GM21367 (cell line): ENCODE data around the gene C5orf46.
"Not testable (repeated sequence)": the region's sequence is repeated elsewhere in the genome, so short reads cannot be mapped to it uniquely, and the experiment has no call there.

Source experiments
- ATAC-seq: cut with Tn5 transposase; IDR thresholded peaks from one replicate; pipeline ENCODE4 v1.9.1; 2021; ENCODE audit not compliant: unreplicated experiment

Gene C5orf46

DNA sequence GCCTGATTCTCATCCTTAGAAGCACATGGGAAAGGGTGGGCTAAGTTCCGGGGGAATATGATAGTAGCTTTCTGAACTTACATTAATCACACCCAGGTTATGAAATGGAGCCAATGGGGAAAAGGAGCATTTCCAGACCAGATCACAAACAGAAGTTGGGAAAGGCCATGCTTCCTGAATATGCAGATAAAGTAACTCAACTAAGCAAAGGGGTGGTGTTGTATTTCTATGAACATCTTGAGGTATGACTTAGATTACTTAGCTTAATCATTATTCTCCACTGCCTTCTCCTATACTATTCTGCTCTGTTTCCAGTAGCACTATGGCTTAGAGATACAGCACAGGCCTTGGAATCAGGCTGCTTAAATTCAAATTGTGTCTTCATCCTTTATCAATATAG lies 10.5 kb downstream of the C5orf46 start:
- ATAC-seq, result no peak

DNA sequence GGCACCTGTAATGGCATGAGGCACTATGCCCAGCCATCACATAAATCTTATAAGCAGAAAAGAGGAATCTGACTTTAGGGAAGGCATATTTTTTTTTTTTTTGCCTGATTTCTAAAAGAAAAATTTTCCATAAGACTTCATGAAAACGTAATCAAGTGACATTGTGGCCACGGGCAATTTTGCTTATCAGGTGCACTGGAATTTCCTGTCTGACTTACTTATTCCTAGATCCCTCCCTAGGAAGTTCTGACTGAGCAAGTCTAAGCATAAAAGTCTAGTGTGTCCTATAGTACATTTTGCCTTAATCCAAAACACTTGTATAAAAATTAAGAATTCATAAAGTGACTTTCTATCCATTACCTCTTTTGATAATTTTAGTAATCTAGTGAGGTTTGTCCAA lies 12.5 kb downstream of the C5orf46 start:
- no peak for ATAC-seq

DNA sequence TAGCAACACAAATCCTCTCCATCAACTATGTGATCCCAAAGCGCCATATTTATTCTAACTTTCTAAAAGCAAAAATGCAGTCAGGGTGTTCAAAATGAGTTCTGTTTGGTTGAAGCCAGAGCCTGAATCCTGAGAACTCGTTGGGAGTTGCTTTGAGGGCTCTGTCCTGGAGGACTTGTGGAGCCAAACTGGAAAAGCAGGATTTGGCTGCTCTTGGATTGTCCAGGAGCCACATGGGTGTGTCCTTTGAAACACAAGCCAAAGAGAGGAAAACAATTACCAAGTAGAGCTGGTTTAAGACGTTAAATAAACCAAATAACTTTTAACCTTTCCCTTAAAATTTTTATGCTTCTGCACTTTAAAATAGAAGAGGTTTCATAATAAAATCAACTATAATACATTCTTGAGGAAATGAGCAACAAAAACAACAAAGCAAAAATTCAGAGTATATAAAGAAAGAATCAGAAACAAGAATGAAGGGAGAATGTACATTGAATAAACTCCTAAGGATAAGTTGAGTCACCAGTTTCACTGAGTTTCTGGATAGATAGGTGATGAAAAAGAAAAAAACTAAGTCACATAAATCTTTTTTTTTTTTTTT lies 13.5 kb downstream of the C5orf46 start:
- no peak for ATAC-seq

DNA sequence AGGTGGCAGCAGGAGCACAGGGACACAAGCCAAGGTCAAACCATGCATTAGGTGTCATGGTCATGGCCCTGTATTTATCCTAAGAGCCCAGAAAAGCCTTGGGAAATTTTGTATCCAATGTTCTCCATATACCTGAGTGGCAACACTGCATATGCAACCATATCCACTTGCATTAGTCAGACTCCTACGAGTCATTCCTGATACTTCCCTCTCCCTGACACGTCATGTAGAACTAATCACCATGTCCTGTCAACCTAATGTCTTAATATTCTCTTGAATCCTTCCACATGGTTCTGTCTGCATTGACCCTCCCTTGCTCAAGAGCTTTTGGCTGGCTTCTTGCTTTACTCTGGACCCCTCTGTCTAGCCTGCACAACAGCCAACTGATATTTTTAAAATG lies 18.4 kb downstream of the C5orf46 start:
- no peak for ATAC-seq

DNA sequence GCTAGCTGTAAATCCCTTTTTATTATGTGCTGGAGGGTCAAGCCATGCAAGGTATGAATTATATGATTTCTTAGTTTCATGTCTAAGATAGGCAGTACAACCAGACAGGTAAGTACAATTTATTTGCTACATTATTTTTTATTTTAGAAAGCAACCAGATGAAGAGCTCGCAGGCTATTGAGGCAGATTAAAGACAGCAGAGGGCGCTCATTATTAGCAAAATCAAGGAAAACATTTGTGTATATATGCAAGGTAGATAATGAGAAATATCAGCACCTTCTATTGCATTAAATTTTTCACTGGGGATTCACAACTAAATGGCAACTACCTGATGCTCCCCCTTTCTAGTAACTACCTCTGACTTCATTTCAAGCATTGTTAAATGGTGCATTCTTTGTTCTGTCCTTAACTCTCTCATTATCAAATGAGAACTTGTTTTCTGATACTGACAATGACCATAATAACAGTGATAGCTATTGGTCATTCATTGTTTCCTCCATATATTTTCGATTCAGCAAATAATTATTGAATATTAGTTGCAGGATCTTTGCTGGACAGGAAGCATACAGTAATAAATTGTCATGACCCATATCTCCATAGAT lies 19.2 kb downstream of the C5orf46 start:
- ATAC-seq, result no peak

DNA sequence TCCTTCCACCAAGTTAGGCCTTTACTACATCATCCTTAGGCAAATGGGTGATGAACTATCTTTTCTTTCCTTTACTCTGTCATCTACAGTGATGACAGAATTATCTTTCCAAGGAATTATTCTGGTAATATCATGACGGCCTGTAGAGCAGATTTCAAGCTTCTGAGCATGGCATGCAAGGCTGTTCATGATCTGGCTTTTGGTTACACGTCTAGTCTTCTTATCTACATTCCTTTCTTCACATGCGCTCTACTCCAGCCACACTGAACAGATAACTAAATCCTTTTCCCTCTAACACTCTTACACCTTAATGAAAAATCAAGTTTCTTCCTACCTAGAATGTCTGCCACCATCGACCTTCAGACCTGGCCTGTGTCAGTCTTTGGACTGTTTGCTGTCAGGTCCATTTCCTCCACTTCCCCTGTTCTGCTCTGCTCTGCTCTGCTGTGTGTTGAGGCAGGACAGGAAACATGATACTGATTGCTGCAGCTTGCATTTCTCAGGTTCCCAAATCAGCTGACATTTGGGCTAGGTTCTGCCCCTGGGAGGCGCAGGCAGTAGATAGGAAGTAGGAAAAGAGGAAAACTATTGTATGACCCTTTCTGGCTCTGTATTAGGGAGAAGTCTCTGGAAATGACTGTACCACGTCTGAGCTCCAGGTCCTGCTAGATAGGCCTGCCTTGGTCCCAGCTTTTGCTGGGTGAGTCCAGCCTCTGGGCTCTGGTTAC lies 23.6 kb downstream of the C5orf46 start:
- no peak for ATAC-seq

DNA sequence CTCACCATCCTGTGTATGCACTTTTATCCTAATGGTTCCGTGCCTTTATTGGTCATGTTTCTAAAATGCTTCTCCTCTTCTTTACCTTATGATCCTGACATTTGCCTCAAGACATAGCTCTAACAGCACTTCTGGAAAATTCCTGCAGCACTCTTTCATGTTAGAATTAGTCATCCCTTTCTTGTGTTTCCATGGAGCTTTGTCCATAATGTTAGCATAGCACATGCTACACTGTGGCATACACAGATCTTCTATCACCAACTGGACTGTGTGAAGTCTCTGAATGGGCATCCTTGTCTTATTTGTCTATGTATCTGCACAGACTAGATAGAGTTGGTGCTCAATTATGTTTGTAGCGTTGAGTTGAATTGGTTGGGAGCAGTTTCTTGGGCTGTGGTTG lies 25.9 kb downstream of the C5orf46 start:
- ATAC-seq, result no peak

DNA sequence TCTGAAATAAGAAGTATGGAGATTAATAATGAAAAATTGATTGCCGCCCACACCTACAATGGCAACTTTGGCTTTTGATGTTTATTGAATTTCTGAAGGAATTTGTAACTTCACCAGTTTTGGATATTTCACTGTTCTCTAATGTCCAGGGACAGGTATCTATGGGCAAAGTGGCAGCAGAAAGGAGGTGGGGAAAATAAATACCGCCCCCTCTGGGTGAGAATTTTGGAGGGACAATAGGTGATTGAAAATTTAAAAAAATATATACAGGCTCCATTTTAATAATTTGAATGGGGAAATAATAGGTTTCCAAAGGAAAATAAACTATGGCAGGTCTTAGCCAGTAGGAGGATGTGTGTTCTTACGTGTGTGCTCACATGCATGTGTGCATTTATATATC lies 26.6 kb downstream of the C5orf46 start:
- no peak for ATAC-seq

DNA sequence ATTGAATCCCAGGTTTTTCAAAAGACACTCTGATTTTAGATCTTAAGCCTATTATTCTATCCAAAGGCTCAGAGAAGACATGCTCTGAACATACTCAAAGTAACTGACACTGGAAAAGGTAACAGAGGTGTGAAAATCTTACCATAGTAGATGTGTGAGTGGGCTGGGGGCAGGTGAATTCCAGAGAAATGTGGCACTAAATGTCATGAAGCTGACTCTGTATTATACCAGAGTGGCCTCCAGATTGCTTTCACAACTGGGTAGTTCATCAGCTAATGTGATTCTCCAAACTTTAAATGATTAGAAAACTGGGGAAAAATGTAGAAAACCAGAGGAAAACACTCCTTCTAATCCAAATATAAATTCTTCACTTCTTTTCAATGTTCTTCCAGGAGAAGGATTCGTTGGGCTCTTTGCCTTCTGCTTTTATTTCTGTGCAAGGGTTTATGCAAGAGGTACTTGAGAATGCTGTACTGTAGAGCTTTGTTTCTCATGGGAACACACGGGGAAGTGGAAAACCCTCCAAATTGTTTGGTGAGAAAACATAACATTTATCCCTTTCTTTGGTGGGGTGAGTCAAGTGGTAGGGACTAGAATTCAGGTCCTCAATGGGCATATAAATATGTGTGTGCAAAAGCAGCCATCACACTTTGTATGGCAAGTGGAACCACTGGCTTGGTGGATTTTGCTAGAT lies 28.1 kb downstream of the C5orf46 start, which contains the start of gene SCGB3A2:
TSS of gene SCGB3A2 (plus strand) at position 646 of the 694 bp plus-strand sequence. CDS start 93 bp downstream, outside the sequence.
- no peak for ATAC-seq

DNA sequence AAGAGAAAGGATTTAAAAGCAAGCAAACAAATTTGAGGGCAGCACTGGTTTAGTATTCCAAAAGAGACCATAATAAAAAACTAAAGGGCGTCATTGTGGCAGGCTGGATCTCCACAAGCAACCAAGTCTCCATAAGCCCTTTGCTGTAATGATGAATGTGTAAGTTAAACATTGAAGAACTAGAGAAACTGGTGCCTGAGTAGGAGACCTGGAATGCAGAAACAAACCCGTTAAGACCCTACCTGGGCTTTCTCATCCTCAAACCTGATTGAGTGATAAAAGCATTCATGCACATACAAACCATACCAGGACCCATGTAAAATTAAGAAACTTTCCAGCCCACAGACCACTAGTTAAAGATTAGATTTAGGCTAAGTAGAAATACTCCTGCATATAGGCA lies 29.7 kb downstream of the C5orf46 start:
- ATAC-seq, result no peak

DNA sequence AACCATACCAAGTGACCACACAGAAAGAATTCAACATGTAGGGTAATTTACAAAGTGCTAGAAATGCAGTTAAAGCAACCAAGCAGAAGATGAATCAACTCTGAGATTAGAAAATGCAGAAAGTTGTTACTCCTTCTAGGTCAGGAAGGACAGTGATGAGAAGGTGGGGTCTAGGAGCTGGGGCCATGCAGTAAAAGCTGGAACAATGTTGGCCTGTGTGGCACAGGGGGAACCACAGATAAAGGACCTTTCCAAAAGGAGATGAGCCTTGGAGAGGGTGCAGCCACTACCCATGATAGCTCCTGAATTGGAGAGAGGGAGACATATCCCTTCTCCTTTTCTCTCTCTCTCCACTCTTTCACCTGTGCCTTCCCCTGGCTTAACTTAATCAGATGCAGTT lies 30.2 kb downstream of the C5orf46 start:
- ATAC-seq, result no peak

DNA sequence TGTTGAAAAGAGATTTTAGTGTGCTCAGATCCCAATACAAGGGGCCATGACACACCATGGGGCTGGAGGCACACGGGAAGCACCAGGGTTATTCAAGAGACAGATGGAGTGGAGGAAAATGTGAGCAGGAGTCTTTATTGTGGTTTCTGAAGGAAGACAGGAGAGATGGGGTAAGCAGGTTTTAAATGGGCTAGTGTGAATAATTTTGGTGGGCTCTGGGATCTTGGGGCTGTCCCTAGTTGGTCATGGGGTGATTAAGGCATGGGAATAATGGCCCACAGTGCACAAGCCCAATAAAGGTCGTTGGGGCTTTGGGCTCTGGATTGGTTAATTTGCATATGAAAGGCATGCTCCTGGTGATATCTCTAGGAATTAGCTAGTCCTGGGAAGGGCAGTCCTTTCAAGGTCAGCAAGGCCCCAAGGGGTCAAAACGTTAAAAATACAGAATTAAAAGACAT lies 31.4 kb downstream of the C5orf46 start:
- ATAC-seq, result no peak

DNA sequence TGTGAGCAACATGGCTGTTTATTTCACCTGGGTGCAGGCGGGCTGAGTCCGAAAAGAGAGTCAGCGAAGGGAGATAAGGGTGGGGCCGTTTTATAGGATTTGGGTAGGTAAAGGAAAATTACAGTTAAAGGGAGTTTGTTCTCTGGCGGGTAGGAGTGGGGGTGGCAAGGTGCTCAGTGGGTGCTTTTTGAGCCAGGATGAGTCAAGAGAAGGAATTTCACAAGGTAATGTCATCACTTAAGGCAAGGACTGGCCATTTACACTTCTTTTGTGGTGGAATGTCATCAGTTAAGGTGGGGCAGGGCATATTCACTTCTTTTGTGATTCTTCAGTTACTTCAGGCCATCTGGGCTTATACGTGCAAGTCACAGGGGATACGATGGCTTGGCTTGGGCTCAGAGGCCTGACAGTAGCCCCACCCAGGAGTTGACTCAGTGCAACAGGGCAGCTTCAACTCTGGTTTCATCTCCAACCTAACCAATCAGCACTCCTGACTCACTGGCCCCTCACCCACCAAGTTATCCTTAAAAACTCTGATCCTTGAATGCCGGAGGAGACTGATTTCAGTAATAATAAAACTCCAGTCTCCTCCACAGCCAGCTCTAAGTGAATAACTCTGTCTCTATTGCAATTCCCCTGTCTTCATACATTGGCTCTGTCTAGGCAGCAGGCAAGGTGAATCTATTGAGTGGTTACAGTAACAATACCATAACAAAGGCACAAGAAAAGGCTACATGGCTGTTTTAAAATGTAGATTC lies 32.0 kb downstream of the C5orf46 start:
- ATAC-seq, result not testable (repeated sequence)

DNA sequence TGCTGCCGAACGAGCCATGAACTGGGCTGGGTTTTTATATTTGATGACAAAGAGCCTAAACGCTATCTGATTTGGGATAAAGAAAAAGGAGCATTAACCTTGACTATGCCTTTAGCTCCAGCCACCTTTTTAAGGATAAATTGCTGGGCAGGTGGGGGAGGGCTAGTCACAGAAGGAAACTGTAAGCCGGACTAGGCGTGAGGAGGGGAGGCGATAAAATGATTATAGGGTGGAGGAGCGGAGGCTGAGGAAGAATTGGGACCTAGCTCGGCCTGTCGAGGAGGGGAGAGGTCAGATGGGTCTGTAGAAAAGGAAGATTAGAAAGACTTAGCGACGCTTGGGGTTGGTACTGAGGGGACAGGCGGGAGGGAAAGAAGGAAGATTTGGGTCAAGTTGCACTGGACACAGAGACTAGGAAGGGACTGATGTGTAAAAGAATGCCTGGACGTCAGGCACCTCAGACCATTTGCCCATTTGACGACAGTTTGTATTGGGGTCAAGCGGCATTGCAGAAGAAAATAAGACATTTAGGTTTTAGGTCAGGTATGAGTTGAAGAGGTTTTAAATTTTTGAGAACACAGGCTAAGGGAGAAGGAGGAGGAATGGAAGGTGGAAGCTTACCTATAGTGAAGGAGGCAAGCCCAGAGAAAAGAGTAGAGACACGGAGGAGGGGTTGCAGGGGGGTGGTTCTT lies 33.4 kb downstream of the C5orf46 start:
- ATAC-seq, result not testable (repeated sequence)

DNA sequence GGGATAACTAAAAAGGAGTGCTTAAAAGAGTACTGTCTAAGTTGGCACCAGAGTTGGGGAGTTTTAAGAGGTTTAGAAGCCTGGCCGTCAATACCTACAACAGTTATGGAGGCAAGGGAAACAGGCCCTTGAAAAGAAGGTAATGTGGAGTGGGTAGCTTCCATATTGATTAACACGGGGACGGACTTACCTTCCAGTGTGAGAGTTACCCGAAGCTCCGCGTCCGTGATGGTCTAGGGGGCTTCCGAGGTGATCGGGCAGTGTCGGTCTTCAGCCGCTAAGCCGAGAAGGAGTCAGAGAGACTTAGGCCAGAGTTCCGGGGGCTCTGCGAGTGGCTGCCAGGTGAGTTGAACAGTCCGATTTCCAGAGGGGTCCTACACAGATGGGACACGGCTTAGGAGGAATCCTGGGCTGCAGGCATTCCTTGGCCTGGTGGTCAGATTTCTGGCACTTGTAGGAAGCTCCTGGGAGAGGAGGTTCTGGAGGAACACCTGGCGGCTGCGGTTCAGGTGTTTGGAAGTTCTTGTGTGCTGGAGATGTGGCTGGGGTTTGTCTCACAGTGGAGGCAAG lies 34.3 kb downstream of the C5orf46 start:
- not testable (repeated sequence) for ATAC-seq

DNA sequence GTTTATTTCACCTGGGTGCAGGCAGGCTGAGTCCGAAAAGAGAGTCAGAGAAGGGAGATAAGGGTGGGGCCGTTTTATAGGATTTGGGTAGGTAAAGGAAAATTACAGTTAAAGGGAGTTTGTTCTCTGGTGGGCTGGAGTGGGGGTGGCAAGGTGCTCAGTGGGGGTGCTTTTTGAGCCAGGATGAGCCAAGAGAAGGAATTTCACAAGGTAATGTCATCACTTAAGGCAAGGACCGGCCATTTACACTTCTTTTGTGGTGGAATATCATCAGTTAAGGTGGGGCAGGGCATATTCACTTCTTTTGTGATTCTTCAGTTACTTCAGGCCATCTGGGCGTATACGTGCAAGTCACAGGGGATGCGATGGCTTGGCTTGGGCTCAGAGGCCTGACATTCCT lies 36.4 kb downstream of the C5orf46 start:
- not testable (repeated sequence) for ATAC-seq

DNA sequence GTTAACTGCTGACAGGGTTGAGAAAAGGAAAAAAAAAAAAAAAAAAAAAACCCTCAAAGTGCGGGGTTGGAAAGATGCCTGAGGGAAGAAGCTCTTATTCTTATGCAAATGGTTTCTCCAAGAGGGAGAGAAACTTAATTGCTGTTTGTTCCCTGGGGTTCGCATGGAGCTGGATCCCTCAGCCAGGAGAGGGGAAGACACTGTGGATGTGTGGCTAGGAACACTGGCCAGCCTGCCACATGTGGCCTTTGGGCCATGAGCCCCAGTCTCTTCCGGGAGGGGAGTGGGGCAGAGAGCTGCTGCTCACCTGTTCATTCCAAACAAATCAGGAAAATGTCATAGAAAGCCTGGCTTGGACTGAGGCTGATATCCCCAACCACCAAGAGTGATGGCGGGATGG lies 37.2 kb downstream of the C5orf46 start:
- ATAC-seq, result no peak

DNA sequence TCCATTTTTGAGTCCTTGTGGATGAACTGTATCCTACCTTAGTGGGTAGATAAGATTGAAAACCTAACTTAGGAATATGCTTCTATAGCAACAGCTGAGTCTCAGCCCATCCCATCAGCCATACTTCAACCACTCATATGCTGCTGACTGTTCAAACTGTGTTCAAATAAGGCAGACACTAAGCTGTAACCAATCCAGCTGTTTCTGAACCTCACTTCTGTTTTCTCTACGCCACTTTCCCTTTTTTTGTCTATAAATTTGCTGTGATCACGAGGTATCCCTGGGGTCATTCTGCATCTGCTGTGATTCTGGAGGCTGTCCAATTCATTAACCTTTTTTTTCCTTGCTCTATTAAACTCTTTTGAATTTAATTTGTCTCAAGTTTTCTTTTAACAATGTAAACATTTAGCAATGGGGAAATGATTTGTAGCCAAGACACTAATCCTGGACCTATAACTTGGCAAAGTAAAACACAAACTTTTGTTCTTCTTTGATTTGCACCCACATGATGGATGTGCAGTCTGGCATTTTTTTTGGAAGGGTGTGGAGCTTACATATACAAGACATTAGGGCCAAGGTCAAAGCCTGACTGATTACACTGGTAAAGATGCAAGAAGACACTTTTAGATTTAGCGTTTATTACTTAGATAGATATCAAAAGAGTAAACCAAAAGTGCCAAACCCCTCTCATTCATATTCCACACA lies 42.7 kb downstream of the C5orf46 start:
- no peak for ATAC-seq

DNA sequence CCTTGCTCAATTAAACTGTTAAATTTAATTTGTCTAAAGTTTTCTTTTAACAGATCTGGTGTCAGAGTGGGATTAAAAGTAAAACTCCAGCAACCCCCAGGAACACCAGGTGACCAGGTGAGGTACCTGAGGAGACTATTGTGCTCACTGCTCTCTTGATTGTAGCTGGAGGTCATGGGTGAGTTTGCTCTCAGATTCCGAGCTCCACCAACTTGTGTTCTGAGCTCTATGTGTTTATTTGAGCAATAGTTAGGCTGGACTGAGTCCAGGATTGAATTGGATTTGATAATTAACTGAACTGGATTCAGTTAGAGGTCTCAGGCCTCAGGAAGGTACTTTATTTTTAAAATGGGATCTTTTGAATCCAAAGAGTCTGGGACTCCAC lies 45.7 kb downstream of the C5orf46 start:
- no peak for ATAC-seq
